A549 (cell line): ENCODE results near the gene BCR. TPM values are rescaled to one million over a fixed set of nuclear protein-coding genes. Genes with fewer than 3 reads are reported as not detected.

ENCODE experiments used
- ATAC-seq, 2 experiments: fragments of 200-7000 bp in 1 of 2; fragments of >200 bp in 1 of 2; cut with Nextera tagmentation in 1 of 2; cut with Tn5 transposase in 1 of 2; 3 replicates each; pipeline versions ENCODE4 v1.8.0 to v1.9.1; 2018 to 2020; ENCODE audit warnings: mild to moderate bottlenecking in 1 of 2, moderate library complexity in 1 of 2
- CTCF ChIA-PET: fragments of 300-600 bp; sonication (Branson Sonifier 250); formaldehyde crosslinking; extraction: SDS; loops from one replicate; lab custom pipeline; 2021; ENCODE audit warnings: antibody characterized with exemption, inconsistent platforms; lab: Yijun Ruan, JAX
- POLR2A ChIA-PET: fragments of 350-600 bp; formaldehyde crosslinking; extraction: SDS; loops from one replicate; lab custom pipeline; 2021; ENCODE audit warnings: antibody characterized with exemption, inconsistent platforms; lab: Yijun Ruan, JAX
- DNase-seq, 2 experiments: peaks; one replicate each; pipeline versions ENCODE4 v3.0.0 to v3.0.0-alpha.2; 2011 to 2016; ENCODE audit warnings: low read depth in 1 of 2, low spot score in 1 of 2
- FAIRE-seq: peaks from 2 replicates; lab custom pipeline; 2011; peaks lifted over from hg19 to GRCh38; lab: Jason Lieb, UNC
- H3K27ac ChIP-seq, 2 experiments: fragments of >200 bp; sonication (Bioruptor Twin); formaldehyde crosslinking; 3 replicates each; pipeline ENCODE4 v1.5.1; 2016 to 2017
- H3K4me1 ChIP-seq: fragments of >200 bp; sonication (Bioruptor Twin); formaldehyde crosslinking; 3 replicates; pipeline ENCODE4 v1.6.1; 2016
- H3K4me2 ChIP-seq: fragments of >200 bp; sonication (Bioruptor Twin); formaldehyde crosslinking; 3 replicates; pipeline ENCODE4 v1.6.1; 2016
- H3K4me3 ChIP-seq: fragments of >200 bp; sonication (Bioruptor Twin); formaldehyde crosslinking; 3 replicates; pipeline ENCODE4 v1.5.1; 2016
- H3K9me3 ChIP-seq: fragments of >200 bp; sonication (Bioruptor Twin); formaldehyde crosslinking; 3 replicates; pipeline ENCODE4 v1.6.1; 2016
- CBX2 ChIP-seq: fragments of 200-600 bp; sonication (generic); IDR thresholded peaks from 2 replicates; pipeline ENCODE4 v1.6.1; 2016; ENCODE audit warnings: low read depth, mild to moderate bottlenecking, borderline replicate concordance
- CBX8 ChIP-seq: fragments of 200-600 bp; sonication (generic); IDR thresholded peaks from 2 replicates; pipeline ENCODE4 v1.6.1; 2016
- CEBPB ChIP-seq, 2 experiments: fragments of >200 bp in 1 of 2; sonication (Bioruptor Twin) in 1 of 2; formaldehyde crosslinking in 1 of 2; IDR thresholded peaks; 2 replicates each; pipeline ENCODE4 v1.6.1; 2012 to 2016
- EHF ChIP-seq: fragments of 250-450 bp; sonication (Bioruptor Pico); IDR thresholded peaks from 2 replicates; pipeline ENCODE4 v1.5.0; 2020; ENCODE audit warnings: mild to moderate bottlenecking
- FOXS1 ChIP-seq: fragments of 250-450 bp; sonication (Bioruptor Pico); IDR thresholded peaks from 2 replicates; pipeline ENCODE4 v1.5.0; 2020; ENCODE audit warnings: mild to moderate bottlenecking, moderate library complexity
- GATA3 ChIP-seq: IDR thresholded peaks from 2 replicates; pipeline ENCODE4 v1.6.1; 2012; ENCODE audit warnings: borderline replicate concordance
- HEYL ChIP-seq: fragments of 250-450 bp; sonication (Bioruptor Pico); IDR thresholded peaks from 2 replicates; pipeline ENCODE4 v1.8.0; 2021; ENCODE audit warnings: mild to moderate bottlenecking, moderate library complexity
- HOXA7 ChIP-seq: fragments of 250-450 bp; sonication (Bioruptor Pico); IDR thresholded peaks from 2 replicates; pipeline ENCODE4 v1.5.0; 2020; ENCODE audit warnings: mild to moderate bottlenecking, moderate library complexity
- HOXB13 ChIP-seq: fragments of 250-450 bp; sonication (Bioruptor Pico); IDR thresholded peaks from 2 replicates; pipeline ENCODE4 v1.5.0; 2020; ENCODE audit warnings: low read depth, mild to moderate bottlenecking, moderate library complexity
- HOXB5 ChIP-seq: fragments of 250-450 bp; sonication (Bioruptor Pico); IDR thresholded peaks from 2 replicates; pipeline ENCODE4 v1.5.0; 2020; ENCODE audit warnings: mild to moderate bottlenecking, moderate library complexity
- MAFK ChIP-seq: fragments of 450-650 bp; IDR thresholded peaks from 2 replicates; pipeline ENCODE4 v1.6.1; 2014; ENCODE audit not compliant: partially characterized antibody
- MAZ ChIP-seq: fragments of 150-350 bp; IDR thresholded peaks from 2 replicates; pipeline ENCODE4 v1.6.1; 2014; ENCODE audit warnings: antibody characterized with exemption, low read depth, low read length, borderline replicate concordance
- NPAS2 ChIP-seq: fragments of 250-450 bp; sonication (Bioruptor Pico); IDR thresholded peaks from 2 replicates; pipeline ENCODE4 v1.8.0; 2022; ENCODE audit warnings: mild to moderate bottlenecking, moderate library complexity, borderline replicate concordance
- POLR2A ChIP-seq: IDR thresholded peaks from 2 replicates; pipeline ENCODE4 v1.6.1; 2012; ENCODE audit warnings: mild to moderate bottlenecking, low read length
- POLR2AphosphoS2 ChIP-seq: conservative IDR thresholded peaks from 2 replicates; pipeline ENCODE4 v1.6.1; 2012; ENCODE audit warnings: low read length, improper control_type of control experiment, inconsistent platforms
- RARB ChIP-seq: fragments of 250-450 bp; sonication (Bioruptor Pico); IDR thresholded peaks from 2 replicates; pipeline ENCODE4 v1.8.0; 2021; ENCODE audit warnings: mild to moderate bottlenecking, moderate library complexity
- RCOR1 ChIP-seq: fragments of 150-350 bp; IDR thresholded peaks from 2 replicates; pipeline ENCODE4 v1.6.1; 2014; ENCODE audit warnings: antibody characterized with exemption, low read length, low read depth
- SREBF2 ChIP-seq: fragments of 450-650 bp; IDR thresholded peaks from 2 replicates; pipeline ENCODE4 v1.6.1; 2014; ENCODE audit warnings: mild to moderate bottlenecking, moderate library complexity
- TP53 ChIP-seq: fragments of 250-450 bp; sonication (Bioruptor Pico); IDR thresholded peaks from 2 replicates; pipeline ENCODE4 v1.5.0; 2021; ENCODE audit warnings: mild to moderate bottlenecking, moderate library complexity
- ZC3H11A ChIP-seq: fragments of 450-650 bp; IDR thresholded peaks from 2 replicates; pipeline ENCODE4 v1.6.1; 2014; ENCODE audit warnings: antibody characterized with exemption, mild to moderate bottlenecking
- ZFP36 ChIP-seq: fragments of 450-650 bp; IDR thresholded peaks from 2 replicates; pipeline ENCODE4 v1.6.1; 2014; ENCODE audit warnings: borderline replicate concordance; ENCODE audit not compliant: partially characterized antibody
- ZSCAN20 ChIP-seq: fragments of 250-450 bp; sonication (Bioruptor Pico); IDR thresholded peaks from 2 replicates; pipeline ENCODE4 v1.8.0; 2022; ENCODE audit warnings: mild to moderate bottlenecking, moderate library complexity
- WGBS: methylation state at CpG from one replicate; pipeline ENCODE4 v1.1.6; 2017; ENCODE audit errors: missing lambda C conversion rate; 5-methylcytosine and 5-hydroxymethylcytosine counted together
- polyA plus RNA-seq, 4 experiments: library from polyadenylated mRNA; depleted of rRNA in 3 of 4; stranded (reverse); fragments of >200 nt; fragmentation: RNase III in 1 of 4; extraction: RNeasy Plus Mini Kit Qiagen cat#74134 plus additional on column Dnase treatment in 1 of 4; gene quantifications; 2 replicates in 3 of 4; 3 replicates in 1 of 4; pipeline ENCODE4 v1.2.3, GENCODE V29; 2011 to 2017
- TF ChIP-seq, protein P1 (sequence below): fragments of 200-600 bp; sonication (generic); IDR thresholded peaks from 2 replicates; pipeline ENCODE4 v1.6.1; 2016; ENCODE audit warnings: antibody characterized with exemption, mild to moderate bottlenecking, moderate library complexity
- TF ChIP-seq, protein P2 (sequence below): fragments of 250-450 bp; sonication (Bioruptor Pico); IDR thresholded peaks from 2 replicates; pipeline ENCODE4 v1.5.0; 2020; ENCODE audit warnings: low read depth, mild to moderate bottlenecking, moderate library complexity
- TF ChIP-seq, protein P3 (sequence below): fragments of >200 bp; sonication (Bioruptor Twin); formaldehyde crosslinking; IDR thresholded peaks from 2 replicates; pipeline ENCODE4 v1.6.1; 2016
- TF ChIP-seq, protein P4 (sequence below): fragments of 250-450 bp; sonication (Bioruptor Pico); IDR thresholded peaks from 2 replicates; pipeline ENCODE4 v1.5.0; 2021; ENCODE audit warnings: mild to moderate bottlenecking, moderate library complexity, borderline replicate concordance
- TF ChIP-seq, protein P5 (sequence below): fragments of 150-350 bp; IDR thresholded peaks from 2 replicates; pipeline ENCODE4 v1.6.1; 2014; ENCODE audit warnings: low read depth, mild to moderate bottlenecking, low read length

Gene BCR
- polyA plus RNA-seq, 2 of the 4 experiments (the other 2 are of a cell fraction): 14.7 to 16.4 TPM

DNA sequence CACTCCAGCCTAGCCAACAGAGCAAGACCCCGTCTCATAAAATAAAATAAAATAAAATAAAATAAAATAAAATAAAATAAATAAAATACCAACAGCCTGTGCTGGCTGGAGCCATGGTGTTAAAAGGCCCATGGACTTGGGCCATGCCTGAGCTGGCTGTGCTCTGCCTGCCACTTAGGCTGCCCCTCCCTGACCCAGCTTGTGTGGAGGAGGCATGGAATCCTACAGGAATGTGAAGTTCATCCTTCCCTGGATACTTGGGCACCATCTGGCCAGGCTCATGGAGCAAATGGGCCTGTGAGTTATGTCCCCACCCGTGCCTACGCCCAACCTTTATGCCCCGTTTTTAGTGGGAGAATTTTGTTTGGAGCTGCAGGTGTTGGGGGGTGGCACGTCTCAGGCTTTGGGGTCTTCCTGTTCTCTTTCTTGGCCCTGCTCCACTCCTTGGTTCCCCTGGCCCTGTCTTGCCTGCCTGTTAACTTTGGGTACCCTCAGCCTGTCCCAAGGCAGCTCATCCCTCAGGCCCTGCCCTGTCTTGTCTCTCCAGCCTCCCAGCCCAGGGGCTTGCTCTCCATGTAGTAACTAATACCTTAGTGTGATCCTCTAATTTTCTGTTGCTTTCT is 51.3 kb downstream of the BCR start (continued):
- TF ChIP-seq, protein P1, sequence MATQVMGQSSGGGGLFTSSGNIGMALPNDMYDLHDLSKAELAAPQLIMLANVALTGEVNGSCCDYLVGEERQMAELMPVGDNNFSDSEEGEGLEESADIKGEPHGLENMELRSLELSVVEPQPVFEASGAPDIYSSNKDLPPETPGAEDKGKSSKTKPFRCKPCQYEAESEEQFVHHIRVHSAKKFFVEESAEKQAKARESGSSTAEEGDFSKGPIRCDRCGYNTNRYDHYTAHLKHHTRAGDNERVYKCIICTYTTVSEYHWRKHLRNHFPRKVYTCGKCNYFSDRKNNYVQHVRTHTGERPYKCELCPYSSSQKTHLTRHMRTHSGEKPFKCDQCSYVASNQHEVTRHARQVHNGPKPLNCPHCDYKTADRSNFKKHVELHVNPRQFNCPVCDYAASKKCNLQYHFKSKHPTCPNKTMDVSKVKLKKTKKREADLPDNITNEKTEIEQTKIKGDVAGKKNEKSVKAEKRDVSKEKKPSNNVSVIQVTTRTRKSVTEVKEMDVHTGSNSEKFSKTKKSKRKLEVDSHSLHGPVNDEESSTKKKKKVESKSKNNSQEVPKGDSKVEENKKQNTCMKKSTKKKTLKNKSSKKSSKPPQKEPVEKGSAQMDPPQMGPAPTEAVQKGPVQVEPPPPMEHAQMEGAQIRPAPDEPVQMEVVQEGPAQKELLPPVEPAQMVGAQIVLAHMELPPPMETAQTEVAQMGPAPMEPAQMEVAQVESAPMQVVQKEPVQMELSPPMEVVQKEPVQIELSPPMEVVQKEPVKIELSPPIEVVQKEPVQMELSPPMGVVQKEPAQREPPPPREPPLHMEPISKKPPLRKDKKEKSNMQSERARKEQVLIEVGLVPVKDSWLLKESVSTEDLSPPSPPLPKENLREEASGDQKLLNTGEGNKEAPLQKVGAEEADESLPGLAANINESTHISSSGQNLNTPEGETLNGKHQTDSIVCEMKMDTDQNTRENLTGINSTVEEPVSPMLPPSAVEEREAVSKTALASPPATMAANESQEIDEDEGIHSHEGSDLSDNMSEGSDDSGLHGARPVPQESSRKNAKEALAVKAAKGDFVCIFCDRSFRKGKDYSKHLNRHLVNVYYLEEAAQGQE: no peak
- TF ChIP-seq SREBF2: no peak
- TF ChIP-seq ZSCAN20 (CRISPR knock-in tag): no peak
- no peak for TF ChIP-seq CBX2
- no peak for TF ChIP-seq HEYL (CRISPR knock-in tag)
- TF ChIP-seq EHF: no peak
- TF ChIP-seq RARB (CRISPR knock-in tag): no peak
- TF ChIP-seq POLR2A: no peak
- TF ChIP-seq, protein P2, sequence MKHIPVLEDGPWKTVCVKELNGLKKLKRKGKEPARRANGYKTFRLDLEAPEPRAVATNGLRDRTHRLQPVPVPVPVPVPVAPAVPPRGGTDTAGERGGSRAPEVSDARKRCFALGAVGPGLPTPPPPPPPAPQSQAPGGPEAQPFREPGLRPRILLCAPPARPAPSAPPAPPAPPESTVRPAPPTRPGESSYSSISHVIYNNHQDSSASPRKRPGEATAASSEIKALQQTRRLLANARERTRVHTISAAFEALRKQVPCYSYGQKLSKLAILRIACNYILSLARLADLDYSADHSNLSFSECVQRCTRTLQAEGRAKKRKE (CRISPR knock-in tag): no peak
- TF ChIP-seq HOXB5 (CRISPR knock-in tag): no peak
- no peak for TF ChIP-seq MAFK

DNA sequence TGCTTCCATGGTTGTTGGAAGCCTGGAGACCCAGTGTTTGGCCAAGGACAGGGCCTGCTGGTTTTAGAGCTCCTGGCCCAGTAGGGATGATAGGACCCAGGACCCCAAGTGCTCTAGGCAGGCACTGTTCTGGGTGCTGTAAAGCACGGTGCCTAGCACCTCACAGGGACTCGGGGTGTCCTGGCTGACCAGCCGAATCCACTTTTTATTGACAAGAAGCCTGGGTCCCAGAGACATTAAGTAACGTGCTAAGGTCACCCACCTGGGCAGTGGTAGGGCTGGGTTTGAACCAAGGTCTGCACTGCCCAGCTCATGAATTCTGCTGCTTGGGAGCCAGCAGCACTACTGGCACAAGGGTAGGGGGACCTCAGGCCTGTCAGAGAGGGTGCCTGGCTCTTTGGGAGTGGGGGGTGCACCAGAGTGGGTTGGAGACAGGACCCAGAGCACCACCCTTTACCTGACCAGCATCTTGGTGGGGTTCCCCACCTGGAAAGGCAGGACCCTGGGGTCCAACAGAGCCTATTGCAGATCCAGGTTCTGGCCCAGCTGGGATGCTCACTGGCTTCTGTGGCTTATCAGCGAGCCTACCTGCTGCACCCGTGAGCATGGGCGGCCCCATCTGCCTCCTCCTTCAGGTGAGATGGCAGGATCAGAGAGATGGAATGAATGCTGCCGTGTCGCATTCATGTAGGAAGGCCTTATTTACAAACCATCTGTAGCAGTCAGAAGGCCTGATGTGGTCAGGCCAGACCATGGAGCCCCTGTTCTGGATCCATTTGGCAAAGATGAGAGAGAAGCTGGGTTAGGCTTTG is 52.0 kb downstream of the BCR start:
- DNase-seq (no peak), FAIRE-seq (no peak), ATAC-seq (no peak)
- no peak overlapping the region for H3K4me3 ChIP-seq
- TF ChIP-seq, protein P3, sequence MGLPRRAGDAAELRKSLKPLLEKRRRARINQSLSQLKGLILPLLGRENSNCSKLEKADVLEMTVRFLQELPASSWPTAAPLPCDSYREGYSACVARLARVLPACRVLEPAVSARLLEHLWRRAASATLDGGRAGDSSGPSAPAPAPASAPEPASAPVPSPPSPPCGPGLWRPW: no peak
- no peak for TF ChIP-seq POLR2AphosphoS2
- no peak for TF ChIP-seq ZC3H11A
- TF ChIP-seq, protein P4, sequence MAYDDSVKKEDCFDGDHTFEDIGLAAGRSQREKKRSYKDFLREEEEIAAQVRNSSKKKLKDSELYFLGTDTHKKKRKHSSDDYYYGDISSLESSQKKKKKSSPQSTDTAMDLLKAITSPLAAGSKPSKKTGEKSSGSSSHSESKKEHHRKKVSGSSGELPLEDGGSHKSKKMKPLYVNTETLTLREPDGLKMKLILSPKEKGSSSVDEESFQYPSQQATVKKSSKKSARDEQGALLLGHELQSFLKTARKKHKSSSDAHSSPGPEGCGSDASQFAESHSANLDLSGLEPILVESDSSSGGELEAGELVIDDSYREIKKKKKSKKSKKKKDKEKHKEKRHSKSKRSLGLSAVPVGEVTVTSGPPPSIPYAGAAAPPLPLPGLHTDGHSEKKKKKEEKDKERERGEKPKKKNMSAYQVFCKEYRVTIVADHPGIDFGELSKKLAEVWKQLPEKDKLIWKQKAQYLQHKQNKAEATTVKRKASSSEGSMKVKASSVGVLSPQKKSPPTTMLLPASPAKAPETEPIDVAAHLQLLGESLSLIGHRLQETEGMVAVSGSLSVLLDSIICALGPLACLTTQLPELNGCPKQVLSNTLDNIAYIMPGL (CRISPR knock-in tag): no peak
- no peak for TF ChIP-seq CEBPB (IDR thresholded peaks at IDR 0.05)
- no peak for TF ChIP-seq EHF
- TF ChIP-seq, protein P2 (CRISPR knock-in tag): no peak
- TF ChIP-seq ZFP36: no peak
- TF ChIP-seq, protein P5, sequence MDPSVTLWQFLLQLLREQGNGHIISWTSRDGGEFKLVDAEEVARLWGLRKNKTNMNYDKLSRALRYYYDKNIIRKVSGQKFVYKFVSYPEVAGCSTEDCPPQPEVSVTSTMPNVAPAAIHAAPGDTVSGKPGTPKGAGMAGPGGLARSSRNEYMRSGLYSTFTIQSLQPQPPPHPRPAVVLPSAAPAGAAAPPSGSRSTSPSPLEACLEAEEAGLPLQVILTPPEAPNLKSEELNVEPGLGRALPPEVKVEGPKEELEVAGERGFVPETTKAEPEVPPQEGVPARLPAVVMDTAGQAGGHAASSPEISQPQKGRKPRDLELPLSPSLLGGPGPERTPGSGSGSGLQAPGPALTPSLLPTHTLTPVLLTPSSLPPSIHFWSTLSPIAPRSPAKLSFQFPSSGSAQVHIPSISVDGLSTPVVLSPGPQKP: no peak
- TF ChIP-seq GATA3: no peak
- no peak for TF ChIP-seq RCOR1
- no peak for TF ChIP-seq MAZ
- TF ChIP-seq TP53 (CRISPR knock-in tag): no peak
- no peak for TF ChIP-seq HOXA7 (CRISPR knock-in tag)
- TF ChIP-seq CBX8: no peak
- no peak for TF ChIP-seq ZSCAN20 (CRISPR knock-in tag)
- TF ChIP-seq FOXS1 (CRISPR knock-in tag): no peak
- no peak for TF ChIP-seq HOXB13 (CRISPR knock-in tag)
- TF ChIP-seq HOXB5 (CRISPR knock-in tag): no peak
- TF ChIP-seq NPAS2: no peak
- WGBS: 100% methylated on average over 3 of the region's 9 CpGs
- CTCF ChIA-PET: interaction anchor here (1.0 kb wide), 1 partner anchor 20 kb away, joined by 3 read pairs; no protein-coding TSS in a partner anchor
- no peak overlapping the region for H3K27ac ChIP-seq
- POLR2A ChIA-PET: no interaction called here
- H3K4me1 ChIP-seq: no peaks in the 10 kb centered on the region
- no peaks in the 10 kb centered on the region for H3K9me3 ChIP-seq
- no peak overlapping the region for H3K4me2 ChIP-seq
